Activated T-cell treated with anti-CD3 and anti-CD28 coated beads, Interleukin-2, amount 50 U/mL, for 4 hours (primary cell): ENCODE data around the gene RHOXF2B. TPM values are rescaled to one million over a fixed set of nuclear protein-coding genes. Genes with fewer than 3 reads are reported as not detected.
"Not testable (repeated sequence)": the region's sequence is repeated elsewhere in the genome, so short reads cannot be mapped to it uniquely, and the experiment has no call there.

Source experiments
- ATAC-seq, 2 donors: fragments of 200-7000 bp; cut with Tn5 transposase; one replicate each; pipeline ENCODE4 v1.10.0; 2021
- DNase-seq: peaks from one replicate; pipeline ENCODE4 v3.0.0-alpha.2; 2020
- H3K27me3 Mint-ChIP-seq: one replicate; pipeline ENCODE4 v1.8.0; 2021; ENCODE audit warnings: low read depth, mixed read lengths
- H3K36me3 Mint-ChIP-seq: one replicate; pipeline ENCODE4 v1.8.0; 2022; ENCODE audit warnings: mixed read lengths; ENCODE audit not compliant: insufficient read depth
- H3K4me1 Mint-ChIP-seq: one replicate; pipeline ENCODE4 v1.8.0; 2021; ENCODE audit warnings: low read depth, mixed read lengths
- H3K4me3 Mint-ChIP-seq: one replicate; pipeline ENCODE4 v1.8.0; 2021; ENCODE audit warnings: mild to moderate bottlenecking, moderate library complexity, mixed read lengths
- H3K9me3 Mint-ChIP-seq: one replicate; pipeline ENCODE4 v1.8.0; 2021; ENCODE audit warnings: mixed read lengths
- total RNA-seq, 3 donors: library from RNA; stranded (reverse); gene quantifications; one replicate each; pipeline ENCODE4 v1.2.1, GENCODE V29; 2021

The RHOXF2B gene
- total RNA-seq, 3 donors from 2014 or later = 0.13 TPM; not detected in 2

- ATAC-seq = peak in 1 of 2 donors; percentile 41
- H3K4me1 Mint-ChIP-seq, DNase-seq, H3K27me3 Mint-ChIP-seq, H3K9me3 Mint-ChIP-seq, H3K4me3 Mint-ChIP-seq, H3K36me3 Mint-ChIP-seq: not testable (repeated sequence)
Observed at GRCh38 chrX:120039087-120039733, 38.3 kb downstream of the RHOXF2B start.

GRCh38 chrX:120036704-120037103 is 40.8 kb downstream of the RHOXF2B start:
- no peak for DNase-seq
- Mint-ChIP-seq H3K4me1 (no peaks in the 10 kb centered on the region), H3K27me3 (no peaks in the 10 kb centered on the region), H3K4me3 (no peak overlapping the region), H3K9me3 (no peaks in the 10 kb centered on the region), H3K36me3 (no peaks in the 10 kb centered on the region)
- no peak for ATAC-seq

- H3K27me3 Mint-ChIP-seq, H3K36me3 Mint-ChIP-seq, ATAC-seq, H3K9me3 Mint-ChIP-seq, DNase-seq, H3K4me3 Mint-ChIP-seq, H3K4me1 Mint-ChIP-seq: not testable (repeated sequence)
Observed at GRCh38 chrX:120035522-120036309, 41.8 kb downstream of the RHOXF2B start.

GRCh38 chrX:120029354-120029753 is 48.1 kb downstream of the RHOXF2B start:
- H3K36me3 Mint-ChIP-seq = no peaks in the 10 kb centered on the region
- no peak for DNase-seq
- ATAC-seq = no peak
- no peaks in the 10 kb centered on the region for H3K9me3 Mint-ChIP-seq
- H3K4me1 Mint-ChIP-seq = no peaks in the 10 kb centered on the region
- no peak overlapping the region for H3K4me3 Mint-ChIP-seq
- H3K27me3 Mint-ChIP-seq = peaks cover 8% of the 10 kb centered on the region

- Mint-ChIP-seq H3K4me3 (no peak overlapping the region), H3K9me3 (no peaks in the 10 kb centered on the region), H3K27me3 (peaks cover 6% of the 10 kb centered on the region), H3K36me3 (no peaks in the 10 kb centered on the region), H3K4me1 (no peaks in the 10 kb centered on the region)
- ATAC-seq (no peak), DNase-seq (no peak)
Observed at GRCh38 chrX:120023259-120023658, 54.2 kb downstream of the RHOXF2B start.

GRCh38 chrX:120022763-120023162 is 54.7 kb downstream of the RHOXF2B start:
- ATAC-seq (no peak), DNase-seq (no peak)
- no peak overlapping the region for H3K4me3 Mint-ChIP-seq
- no peaks in the 10 kb centered on the region for H3K9me3 Mint-ChIP-seq
- H3K4me1 Mint-ChIP-seq = no peaks in the 10 kb centered on the region
- peaks cover 7% of the 10 kb centered on the region for H3K27me3 Mint-ChIP-seq
- H3K36me3 Mint-ChIP-seq = no peaks in the 10 kb centered on the region

Other genes starting within 250 kb of the RHOXF2B start
- gene UPF3B, start 224.7 kb downstream of the RHOXF2B start, total RNA-seq = 10 to 100 TPM; 14.5 to 16.5 (median 16.3) TPM
- gene RNF113A, start 206.0 kb downstream of the RHOXF2B start, total RNA-seq = 10 to 100 TPM; 23.7 to 27.5 (median 24.9) TPM
- 10 to 100 TPM; 82.4 to 87.4 (median 83.8) TPM for gene NDUFA1, start 205.9 kb downstream of the RHOXF2B start, total RNA-seq
- gene AKAP14, start 181.8 kb downstream of the RHOXF2B start, total RNA-seq = not detected
- gene NKAP, start 133.9 kb downstream of the RHOXF2B start, total RNA-seq = 10 to 100 TPM in 1 of 3 donors, 1 to 10 TPM in 2; 9.0 to 10.5 (median 9.8) TPM
- gene RHOXF1, start 38.2 kb upstream of the RHOXF2B start, total RNA-seq = not detected
- under 1 TPM in 2 of 3 donors, not detected in 1; 0.11 to 0.16 TPM for gene RHOXF2, start 80.9 kb upstream of the RHOXF2B start, total RNA-seq
- 10 to 100 TPM; 10.7 to 12.9 (median 11.4) TPM for gene ZBTB33, start 173.1 kb upstream of the RHOXF2B start, total RNA-seq
- gene TMEM255A, start 233.8 kb upstream of the RHOXF2B start, total RNA-seq = not detected